ENCODE measurements around the gene AACS.

Gene AACS

DNA sequence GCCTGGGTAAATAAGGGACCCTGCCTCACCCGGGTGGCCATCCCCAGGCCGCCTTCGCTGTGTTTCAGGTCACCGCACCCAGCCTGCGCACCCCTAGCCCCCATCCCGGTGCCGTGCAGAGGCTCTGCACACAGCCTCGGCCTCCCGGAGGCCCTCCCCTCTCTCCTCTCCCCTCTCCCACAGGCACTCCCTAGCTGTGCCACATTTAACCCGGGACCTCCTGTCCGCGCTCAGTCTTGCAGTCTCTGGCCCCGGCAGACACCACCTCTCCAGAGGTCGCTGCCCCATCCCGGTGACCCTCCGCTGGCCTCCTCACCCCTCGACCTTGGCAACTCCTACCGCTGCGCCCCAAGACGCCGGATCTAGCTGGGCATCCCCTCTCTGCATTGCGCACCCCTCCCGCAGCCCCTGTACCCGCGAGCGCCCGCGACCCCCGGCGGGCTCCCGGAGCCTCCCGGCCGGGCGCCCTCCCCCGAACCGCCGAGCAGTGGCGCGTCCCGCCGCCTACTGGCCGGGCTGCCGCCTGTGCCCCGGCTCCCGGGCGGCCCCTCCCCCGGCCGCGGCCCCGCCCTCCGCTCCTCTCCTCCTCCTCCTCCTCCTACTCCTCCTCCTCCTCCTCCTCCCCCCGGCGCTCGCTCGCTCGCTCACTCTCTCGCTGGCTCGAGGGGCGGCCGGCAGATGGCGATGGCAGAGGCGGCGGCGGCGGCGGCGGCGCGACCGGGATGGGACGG, 120.7 kb downstream of the AACS start, which contains the start of gene TMEM132B:
Gene TMEM132B (plus strand): TSS at position 647 of the 731 bp plus-strand sequence.
- DNase-seq (ENCODE audit: low read depth): no peak

DNA sequence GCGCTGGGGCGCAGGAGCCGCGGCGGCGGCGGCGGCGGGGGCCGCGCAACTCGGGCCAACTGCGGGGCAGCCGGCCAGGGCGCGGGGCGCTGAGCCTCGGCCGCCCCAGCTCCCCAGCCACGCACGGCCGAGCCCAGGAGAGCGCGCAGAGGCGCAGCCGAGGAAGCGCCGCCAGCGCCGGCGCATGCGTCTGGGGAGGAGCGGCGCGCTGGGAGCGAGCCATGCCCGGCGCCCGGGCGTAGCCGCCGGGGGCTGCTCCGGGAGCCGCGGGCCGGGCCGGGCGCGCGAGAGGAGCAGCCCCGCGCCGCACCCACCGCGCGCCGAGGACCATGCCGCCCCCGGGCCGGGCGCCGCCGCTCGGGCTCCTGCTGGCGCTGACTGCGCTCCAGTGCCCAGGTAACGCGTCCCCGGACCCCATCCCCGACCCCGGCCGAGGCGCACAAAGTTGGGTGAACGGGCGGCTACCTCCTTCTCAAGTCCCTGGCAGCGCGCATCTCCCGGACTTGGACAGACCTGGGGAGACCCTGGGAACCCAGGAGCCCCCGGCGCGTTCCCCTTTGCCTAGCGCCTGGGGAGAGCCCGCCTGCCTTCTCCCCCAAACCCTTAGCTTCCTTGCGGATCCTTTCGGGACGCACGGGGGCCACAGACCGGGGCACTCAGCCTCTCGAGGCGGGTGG, 121.4 kb downstream of the AACS start:
- no peak for DNase-seq (ENCODE audit: low read depth)

DNA sequence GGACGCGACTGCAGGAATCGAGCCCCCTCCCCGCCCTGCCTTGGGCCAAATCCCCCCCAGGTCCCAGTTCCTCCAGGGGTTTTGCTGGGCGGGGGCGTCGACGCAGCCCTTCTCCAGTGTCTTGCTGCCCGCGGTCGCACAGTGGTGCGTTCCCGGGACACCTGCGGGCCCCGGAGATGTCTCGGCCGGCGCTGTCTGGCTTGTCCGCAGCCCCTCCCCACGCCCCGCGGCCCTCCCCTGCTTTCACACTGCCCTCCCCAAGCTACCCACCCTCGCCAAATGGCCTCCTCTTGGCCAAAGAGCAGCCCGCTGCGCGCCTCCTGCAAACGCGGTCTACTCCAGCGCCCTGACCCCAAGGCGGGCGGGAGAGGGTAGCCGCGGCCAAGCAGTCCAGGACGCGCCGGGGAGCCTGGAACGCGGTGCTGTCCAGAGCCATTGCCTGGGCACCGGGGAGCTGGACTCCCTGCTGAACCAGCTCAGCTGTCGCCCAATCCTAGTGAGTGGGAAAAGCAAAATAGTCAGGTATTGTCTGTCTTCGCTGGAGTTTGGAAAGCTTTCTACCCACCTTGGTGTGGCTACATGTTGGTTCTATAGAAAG, 122.0 kb downstream of the AACS start:
- DNase-seq (ENCODE audit: low read depth): no peak

DNA sequence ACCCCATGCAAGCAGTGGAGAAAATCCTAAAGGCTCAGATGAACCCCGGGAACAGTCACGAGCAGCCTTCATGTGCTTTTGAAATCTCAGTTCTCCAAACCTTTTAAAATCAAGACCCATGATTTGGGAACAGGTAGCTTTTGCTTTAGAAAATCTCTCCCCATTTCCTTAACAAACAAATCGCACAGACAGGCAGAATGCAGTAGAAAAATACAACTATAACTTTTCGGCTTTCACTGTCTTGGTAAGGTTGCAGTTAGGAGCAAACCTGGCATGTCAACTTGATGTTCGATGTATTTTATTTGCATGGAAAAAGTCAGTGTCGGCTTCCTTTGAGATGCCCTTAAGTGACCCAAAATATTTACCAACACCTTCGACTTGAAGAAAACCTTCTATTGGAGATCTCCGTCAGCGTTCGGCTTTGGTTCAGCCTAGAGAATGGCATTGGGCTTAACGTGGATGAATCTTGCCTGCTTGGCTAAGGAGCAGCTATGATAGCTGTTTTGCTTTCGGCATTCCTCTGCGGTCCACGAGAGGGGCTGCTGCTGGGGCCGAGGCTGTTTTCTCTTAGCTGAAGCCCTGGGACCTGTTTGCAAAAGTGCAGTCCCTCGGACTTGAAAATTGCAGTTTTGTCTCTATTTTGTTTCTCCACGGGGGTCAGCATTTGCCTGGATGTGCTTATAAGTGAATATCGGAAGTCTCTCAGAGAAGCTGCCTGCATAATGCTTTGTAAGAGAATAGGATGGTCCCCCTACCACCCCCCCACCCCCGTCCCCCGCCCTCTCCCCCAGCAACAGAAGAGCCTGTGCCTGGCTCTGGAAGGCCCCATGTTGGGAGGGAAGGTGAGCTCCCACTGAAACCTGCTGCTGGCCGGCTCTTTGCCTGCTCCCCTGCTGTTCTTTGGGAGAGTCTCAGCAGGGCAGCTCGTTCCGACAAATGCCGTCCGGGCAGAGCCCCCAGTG, 122.8 kb downstream of the AACS start:
- no peak for DNase-seq (ENCODE audit: low read depth)

DNA sequence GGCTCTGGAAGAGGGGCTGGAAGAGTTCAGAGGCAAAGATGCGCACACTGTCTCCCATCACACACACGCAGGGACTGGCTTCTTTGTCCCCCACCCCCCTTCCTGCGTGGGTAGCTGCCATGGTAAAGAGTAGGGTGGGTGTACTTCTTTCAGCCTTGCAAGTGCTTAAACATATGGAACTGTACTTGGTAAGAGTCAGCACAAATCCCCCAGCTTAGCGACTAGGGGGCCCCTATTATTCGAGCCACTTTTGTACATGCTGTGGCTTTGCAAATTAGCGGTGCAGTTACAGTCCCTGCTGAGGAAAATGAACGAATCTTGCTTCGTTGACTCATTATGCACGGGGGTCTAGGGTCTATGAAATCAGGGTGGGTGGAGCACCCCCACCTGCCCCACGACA, 123.8 kb downstream of the AACS start:
- no peak for DNase-seq (ENCODE audit: low read depth)

DNA sequence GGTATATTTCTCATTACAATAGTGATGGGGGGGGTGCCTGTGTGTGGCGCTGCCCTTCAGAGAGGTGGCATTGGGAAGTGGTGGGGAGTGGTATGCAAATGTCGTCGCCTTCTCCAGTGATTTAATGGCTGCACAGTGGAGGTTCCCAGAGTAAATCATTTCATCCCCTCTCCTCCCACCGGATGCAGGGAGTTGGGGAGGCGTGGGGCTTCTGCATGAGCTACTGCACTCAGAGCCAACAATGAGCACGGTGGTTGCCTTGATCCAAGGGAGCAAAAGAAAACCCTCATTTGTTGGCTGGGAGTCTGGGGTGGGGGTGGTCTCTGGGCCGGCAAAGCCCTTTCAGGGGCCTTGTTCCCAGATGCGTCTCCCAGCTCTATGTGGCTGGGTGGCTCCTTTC, 124.3 kb downstream of the AACS start:
- no peak for DNase-seq (ENCODE audit: low read depth)

DNA sequence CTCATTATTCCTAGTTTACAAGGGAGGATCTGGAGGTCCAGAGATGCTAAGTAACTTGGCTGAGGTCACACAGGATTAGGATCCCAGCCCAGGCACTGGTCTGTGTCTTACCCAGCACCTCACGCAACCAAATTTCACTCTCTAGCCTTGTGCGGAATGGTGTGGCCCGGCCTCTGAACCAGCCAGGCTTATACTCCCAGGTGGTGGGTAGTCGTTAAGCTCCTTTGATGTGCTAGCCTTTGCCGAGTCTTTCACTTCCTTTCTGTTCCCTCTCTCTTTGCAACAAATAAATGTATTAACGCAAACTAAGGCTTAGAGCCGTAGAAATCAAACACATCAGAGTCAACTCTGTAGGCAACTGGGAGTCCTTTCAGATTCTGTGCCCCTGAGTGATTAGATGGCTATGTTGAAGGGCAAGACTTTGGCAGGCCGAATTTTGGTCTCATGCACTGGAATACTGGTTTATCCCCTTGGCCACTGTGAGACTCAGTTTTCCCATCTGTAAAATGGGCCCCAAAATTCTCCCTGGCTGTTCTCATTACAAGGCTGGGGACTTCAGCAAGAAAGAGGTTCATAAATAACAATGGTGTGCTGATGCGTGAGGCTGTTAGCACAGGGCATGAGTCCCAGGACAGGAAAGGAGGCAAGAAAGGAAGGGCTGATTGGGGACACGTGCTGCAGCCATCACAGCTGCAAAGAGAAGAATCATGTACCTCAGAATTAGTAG, 126.3 kb downstream of the AACS start:
- no peak for DNase-seq (ENCODE audit: low read depth)

DNA sequence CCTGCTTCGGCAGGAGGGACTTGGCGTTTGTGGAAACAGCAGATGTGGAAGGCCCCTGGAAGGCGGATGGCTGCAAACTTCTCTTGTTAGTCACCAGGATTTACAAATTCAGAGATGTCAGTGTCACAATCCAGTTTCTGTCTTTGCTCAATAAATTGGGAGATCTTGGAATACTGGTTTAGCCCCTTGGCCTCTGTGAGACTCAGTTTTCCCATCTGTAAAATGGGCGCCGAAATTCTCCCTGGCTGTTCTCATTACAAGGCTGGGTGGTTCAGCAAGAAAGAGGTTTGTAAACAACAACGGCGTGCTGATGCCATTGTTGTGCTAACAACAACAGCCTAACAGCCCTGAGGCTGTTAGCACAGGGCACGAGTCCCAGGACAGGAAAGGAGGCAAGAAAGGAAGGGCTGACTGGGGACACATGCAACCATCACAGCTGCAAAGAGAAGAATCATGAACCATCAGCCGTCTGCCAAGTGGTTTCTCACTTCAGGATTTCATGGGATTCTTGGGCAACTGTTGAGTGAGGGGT, 127.5 kb downstream of the AACS start:
- DNase-seq (ENCODE audit: low read depth): no peak

All from activated T-cell treated with anti-CD3 and anti-CD28 coated beads for 1 hour (primary cell).